Retina (tissue), 1 donor: ENCODE data around the gene NUSAP1.
A peak's percentile ranks its signal among the peaks of the same experiment; 100 is the strongest.
"Not testable (repeated sequence)": the region's sequence is repeated elsewhere in the genome, so short reads cannot be mapped to it uniquely, and the experiment has no call there.

Experiments
- DNase-seq: peaks from one replicate; pipeline ENCODE4 v3.0.0-alpha.2; 2016

The NUSAP1 gene

GRCh38 chr15:41416128-41416741 lies 83.6 kb downstream of the NUSAP1 start:
- DNase-seq: no peak

DNA sequence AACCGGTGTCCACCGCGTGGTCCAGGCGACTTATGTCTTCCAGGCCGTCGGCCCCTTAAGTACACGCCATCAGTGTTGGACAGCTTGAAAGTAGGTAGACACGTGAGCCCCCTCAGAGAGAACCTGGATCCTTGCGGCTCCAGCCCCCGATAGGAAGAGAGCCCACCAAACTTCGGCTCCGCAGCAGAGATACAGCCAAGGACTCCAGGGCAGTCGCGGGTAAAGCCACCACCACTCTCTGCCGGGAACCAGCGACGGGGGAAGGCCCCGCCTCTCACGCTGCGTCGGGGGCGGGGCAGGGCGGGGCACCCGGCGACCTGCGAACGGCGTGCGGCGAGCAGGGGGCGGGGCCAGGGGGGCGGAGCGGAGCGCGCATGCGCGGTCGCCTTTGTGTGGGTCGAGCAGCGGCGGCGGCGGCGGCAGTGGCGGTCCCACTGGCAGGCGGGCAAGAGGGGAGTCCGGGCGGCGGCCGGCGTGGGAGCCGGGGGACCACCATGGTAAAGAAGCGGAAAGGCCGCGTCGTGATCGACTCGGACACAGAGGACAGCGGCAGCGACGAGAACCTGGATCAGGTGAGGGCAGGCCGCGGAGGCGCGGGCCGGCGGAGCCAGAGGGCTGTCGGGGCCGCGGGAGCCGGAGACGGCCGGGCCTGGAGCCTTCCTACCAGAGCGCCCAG lies 84.2 kb downstream of the NUSAP1 start, which contains the start of gene RTF1:
RTF1 (plus strand) TSS at position 354 of the 676 bp plus-strand sequence; CDS start at position 375, 21 bp downstream.
- peak; percentile 97 for DNase-seq

DNA sequence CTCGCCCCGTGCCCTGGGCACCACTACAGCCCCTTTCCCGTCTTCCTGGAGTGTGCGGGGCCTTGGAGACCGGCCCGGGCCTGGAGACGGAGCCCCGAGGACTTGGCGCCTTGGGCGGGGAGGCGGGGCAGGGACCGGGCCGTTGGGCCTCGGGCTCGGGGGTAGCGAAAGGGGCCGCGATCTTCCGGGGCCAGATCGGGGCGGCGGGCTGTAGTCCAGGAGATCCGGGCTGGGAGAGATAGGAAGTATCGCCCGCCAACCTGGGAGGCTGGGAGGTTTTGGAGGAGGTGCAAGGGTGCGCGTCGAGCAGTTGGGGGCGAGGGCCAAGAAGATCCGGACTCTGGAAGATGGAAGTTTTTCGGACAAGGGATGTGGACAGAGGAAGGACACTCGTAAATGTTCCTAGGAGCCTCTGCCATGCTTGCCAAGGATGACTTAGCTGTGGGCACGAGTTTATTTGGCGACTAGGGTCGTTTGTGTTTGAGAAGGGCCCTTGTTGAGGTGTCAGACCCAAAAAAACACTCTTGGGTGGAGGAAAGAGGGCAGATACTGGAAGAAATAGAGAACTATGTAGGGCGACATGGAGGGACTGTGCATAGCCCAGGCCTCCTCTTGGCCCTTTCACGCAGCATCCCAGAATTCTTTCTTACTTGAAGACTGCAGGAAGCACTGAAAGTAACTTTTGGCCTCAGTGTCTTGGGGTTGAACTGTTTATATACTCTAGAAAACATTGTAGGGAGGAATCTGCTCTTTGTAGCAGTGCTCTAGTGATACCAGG lies 84.9 kb downstream of the NUSAP1 start:
- no peak for DNase-seq

DNA sequence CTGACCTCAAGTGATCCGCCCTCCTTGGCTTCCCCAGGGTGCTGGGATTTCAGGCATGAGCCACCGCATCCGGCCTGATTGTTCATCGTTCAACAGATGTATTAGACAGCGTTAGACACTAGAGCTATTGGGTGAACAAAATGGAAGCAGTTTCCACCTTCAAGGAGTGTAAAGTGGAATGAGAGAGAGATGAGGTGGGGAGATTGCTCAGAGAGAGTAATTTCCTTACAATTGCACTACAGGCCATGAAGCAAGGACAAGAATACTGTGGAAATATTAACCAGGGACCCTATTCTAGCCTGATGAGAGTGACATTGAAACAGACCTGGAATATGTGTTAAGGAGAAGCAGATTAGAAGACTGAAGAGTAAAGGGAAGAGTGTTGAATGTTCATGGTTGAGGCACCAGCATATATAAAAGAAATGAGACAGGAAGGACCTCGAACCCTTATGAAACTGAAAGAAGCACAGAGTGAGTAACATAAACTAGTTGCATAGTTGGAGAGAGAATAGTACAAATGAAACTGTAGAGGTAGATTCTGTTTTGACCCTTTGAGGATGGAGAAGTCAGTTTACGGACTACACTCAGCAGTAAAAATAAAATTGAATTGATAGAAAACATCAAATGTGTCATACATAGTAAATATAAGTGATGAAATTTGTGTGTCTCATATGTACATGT lies 91.4 kb downstream of the NUSAP1 start:
- DNase-seq: no peak

- DNase-seq: no peak
Measured at GRCh38 chr15:41424809-41425208, 92.1 kb downstream of the NUSAP1 start.

DNA sequence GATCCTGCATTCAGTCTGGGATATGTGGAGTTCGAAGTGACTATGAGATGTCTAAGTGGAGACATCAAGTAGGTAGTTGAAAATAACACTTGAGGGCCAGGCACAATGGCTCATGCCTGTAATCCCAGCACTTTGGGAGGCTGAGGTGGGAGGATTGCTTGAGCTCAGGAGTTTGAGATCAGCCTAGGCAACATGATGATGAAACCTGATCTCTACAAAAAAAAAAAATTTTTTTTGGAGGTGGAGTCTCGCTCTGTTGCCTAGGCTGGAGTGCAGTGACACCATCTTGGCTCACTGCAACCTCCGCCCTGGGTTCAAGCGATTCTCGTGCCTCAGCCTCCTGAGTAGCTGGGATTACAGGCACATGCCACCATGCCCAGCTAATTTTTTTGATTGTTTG lies 93.2 kb downstream of the NUSAP1 start:
- DNase-seq: not testable (repeated sequence)

GRCh38 chr15:41429003-41429890 lies 96.6 kb downstream of the NUSAP1 start:
- DNase-seq: no peak
